EL (cell line): ENCODE data around the gene FAM241A.
"Not testable (repeated sequence)": the region's sequence is repeated elsewhere in the genome, so short reads cannot be mapped to it uniquely, and the experiment has no call there.

Source experiments
- DNase-seq: peaks from one replicate; pipeline ENCODE4 v3.0.0-alpha.2; 2016

Gene FAM241A

GRCh38 chr4:112145326-112145789, at the start of gene FAM241A:
Gene FAM241A (plus strand): TSS chr4:112145454. CDS start chr4:112145581, 127 bp downstream.
- peak; percentile 79 for DNase-seq

GRCh38 chr4:112098841-112099530, 46.3 kb upstream of the FAM241A start:
- DNase-seq, result no peak

- peak; percentile 55 for DNase-seq
Measured at GRCh38 chr4:112099701-112100297, 45.5 kb upstream of the FAM241A start.

DNA sequence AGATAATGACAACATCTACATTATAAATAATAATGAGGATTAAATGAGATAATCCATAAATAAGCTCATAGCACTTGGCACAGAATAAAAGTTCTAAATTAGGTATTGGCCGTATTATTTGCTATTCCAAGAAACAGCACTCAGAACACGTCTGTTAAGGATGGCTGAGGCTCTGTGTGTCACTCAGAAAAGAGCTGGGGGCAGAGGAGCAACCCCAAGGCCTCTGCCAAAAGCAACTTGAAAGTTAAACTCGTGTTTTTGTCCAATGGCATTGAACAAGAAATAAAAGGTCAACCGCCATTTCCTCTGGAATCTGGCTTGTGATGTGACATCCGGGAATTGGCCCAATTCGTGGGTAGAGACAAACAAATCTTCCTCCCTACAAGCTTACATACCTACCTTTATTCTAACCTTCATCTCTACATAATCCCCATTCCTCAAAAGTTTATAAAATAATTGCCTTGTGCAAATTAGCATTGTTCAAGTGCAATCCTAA, 42.3 kb upstream of the FAM241A start:
- no peak for DNase-seq

- DNase-seq, result no peak
Measured at GRCh38 chr4:112105201-112105969, 39.9 kb upstream of the FAM241A start.

DNA sequence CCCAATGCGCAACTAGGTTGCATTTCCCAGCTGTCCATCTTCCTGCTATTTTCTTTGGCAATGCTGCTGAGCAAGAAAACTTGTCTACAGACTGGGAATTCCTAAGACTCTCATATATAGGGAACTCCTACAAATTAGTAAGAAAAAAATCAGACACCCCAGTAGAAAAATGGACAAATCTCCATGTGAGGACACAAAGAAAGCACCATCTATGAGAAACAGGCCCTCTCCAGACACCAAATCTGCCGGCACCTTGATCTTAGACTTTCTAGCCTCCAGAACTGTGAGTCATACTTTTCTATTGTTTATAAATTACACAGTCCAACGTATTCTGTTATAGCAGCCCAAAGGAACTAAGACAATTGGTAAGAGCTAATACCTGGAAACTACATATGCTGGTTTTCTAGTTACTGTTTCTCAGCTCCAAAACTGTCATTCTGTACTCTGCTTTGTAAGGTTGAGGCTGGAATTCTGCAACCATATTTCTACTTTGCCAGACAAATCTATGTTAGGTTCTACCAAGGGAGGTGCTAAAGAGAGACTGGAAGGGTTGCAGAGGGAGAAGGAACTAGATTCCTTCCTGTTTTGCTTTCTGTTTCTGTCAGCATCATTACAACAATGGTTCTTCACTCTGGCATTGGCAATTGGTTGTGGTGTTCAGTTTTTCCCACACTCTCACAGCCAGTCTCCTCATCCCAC, 35.7 kb upstream of the FAM241A start:
- DNase-seq, result peak; percentile 22

DNA sequence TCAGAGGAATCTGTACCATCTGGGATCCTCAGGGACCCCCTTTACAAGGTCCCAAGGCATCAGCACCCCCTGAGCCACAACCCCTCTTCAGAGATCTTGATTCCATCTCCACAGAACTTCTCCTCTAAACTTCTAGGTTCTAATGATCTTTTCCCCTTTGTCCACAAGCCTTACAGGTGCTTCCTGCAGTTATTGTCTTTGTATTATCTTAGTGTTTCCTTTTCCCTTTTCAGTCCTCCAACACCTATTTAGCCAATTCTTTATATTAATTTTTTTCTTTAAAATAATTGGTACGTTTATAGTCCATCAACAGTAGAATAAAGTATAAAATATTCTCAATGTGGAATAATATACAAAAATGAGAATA, 35.2 kb upstream of the FAM241A start:
- no peak for DNase-seq

DNA sequence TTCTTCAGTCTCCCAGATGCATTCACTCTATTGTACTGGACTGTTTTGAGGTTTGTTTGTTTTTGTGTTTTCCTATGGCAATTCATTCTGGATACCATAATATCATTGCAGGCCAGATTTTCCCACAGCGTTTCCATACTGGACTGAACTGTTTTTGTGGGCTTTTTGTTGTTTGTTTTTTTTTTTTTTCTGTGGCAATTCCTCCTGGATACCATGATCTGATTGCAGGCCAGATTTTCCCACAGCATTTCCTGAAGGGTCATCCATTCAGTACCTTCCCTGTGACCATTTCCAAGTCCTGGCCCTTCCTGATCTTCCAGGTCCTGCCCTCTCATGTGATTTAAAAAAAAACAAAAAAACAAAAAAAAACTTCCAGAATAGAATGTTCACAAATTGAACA, 33.9 kb upstream of the FAM241A start:
- DNase-seq, result no peak

GRCh38 chr4:112112095-112112494, 33.2 kb upstream of the FAM241A start:
- DNase-seq, result not testable (repeated sequence)

DNA sequence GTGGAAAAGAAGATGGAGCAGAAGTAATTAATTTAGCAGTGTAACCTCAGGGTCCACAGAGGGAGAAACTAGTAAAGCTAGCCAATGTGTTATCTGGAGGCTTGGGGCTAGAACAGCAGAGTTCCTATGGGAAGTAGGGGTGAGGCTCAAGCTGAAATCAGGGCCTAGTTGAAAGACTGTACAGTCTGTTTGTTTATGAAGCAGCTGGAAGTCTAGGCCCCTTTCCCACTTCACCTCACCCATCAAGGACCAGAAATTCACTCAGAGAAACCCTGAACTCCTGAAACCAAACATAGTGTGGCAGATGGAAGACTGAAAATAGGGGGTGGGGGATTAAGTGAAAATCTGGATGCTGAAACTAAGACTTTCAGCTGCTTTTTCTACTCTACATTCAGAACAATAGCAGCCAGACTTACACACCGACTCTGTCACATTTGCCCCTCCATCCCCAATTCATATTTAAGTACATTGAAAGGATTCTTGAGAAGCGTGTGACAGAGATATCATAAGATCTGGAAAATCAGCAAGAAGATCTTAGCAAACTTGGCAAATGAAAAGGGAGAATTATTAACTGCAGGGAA, 32.6 kb upstream of the FAM241A start:
- DNase-seq, result no peak

GRCh38 chr4:112113864-112114263, 31.4 kb upstream of the FAM241A start:
- no peak for DNase-seq

DNA sequence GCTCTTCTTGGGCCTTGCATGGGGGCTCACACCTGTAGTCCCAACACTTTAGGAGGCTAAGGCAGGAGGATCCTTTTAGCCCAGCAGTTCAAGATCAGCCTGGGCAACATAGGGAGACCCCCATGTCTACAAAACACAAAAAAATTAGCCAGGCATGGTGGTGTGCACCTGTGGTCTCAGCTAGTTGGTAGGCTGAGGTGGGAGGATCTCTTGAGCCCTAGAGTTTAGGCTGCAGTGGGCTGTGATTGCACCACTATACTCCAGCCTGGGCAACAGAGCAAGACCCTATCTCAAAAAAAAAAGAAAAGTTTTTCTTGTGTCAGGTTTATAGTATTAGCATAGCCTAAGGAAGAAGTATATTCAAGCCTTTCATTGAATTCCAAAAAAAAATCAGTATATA, 30.8 kb upstream of the FAM241A start:
- no peak for DNase-seq

GRCh38 chr4:112118742-112119352, 26.4 kb upstream of the FAM241A start:
- no peak for DNase-seq

- DNase-seq, result no peak
Measured at GRCh38 chr4:112119353-112119783, 25.9 kb upstream of the FAM241A start.

DNA sequence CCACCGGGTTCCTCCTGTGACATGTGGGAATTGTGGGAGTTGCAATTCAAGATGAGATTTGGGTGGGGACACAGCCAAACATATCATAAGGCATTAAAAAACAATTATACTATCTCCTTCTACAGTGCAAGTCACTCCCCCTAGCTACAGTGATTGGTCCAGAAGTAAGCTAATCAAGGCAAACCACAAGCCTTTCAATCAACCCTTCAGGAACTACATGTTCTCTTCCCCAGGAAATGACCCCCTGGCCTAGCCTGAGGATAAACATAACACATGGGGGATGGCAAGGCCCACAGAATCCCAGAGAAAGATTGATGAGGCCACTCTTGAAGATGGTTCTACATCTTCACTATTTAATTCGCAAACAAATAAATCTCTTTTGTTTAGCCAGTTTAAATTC, 25.2 kb upstream of the FAM241A start:
- DNase-seq, result no peak

GRCh38 chr4:112125416-112125815, 19.8 kb upstream of the FAM241A start:
- no peak for DNase-seq

DNA sequence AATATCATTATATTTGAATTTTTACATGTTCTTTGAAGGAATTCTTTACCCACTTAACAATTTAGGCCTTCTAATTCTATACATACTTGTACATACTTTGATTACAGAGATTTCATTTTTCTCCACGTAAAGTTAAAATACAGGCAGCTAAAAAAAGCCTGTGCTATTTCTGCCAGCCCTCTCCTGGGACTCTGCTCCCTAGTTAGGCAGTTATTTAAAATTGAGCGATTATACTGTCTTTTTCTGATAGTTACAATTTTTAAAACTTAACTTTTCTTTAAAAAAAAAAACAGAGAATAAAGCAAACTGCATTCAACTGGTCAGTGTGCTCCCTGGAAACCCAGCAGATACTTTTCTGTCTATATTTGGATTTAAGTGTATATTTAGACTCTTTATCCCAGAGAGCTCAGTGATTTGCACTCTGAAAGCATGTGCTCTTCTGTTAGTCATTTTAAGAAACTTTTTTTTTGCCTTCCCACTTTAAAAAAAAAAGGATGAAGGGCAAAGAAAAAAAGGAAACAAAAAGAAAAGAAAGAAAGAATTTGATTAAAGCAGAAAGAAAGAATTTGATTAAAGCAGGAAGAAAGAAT, 18.1 kb upstream of the FAM241A start:
- no peak for DNase-seq

- peak; percentile 69 for DNase-seq
Measured at GRCh38 chr4:112127803-112128202, 17.5 kb upstream of the FAM241A start.

DNA sequence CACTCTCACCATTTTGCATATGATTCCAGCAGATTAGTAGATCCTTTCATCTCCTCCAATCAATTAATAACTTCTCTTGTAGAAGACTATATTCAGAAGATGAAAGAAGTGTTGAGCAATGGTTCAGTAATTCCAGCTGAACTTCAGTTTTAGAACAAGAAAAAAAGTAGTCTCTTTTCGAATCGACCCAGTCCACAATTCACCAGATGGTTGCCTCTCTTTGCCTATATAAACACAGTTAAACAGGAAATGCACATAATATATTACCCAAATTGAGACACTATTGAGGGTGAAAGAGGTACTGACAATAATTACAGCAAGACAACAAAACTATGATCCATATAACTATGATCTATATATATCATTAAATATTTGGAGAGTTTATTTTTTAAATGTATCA, 16.8 kb upstream of the FAM241A start:
- DNase-seq, result no peak

GRCh38 chr4:112130906-112131305, 14.3 kb upstream of the FAM241A start:
- peak; percentile 21 for DNase-seq

DNA sequence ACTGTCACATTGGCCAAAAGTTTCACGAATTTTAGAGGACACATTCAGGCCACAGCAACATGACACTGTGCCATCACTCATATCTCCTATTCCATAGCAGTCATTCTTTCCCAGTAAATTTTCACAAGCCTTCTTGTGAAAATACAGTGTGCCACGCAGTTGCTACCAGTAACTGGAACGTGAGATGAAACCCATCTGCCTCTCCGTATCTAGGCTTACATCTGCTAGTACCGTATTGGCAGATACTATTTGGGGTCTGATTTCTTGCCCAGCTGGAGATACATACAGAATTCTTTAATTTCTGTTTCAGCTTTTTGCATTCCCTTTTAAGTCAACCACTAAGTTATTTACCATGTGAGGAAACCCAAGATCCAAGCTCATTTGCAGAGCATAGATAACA, 8.7 kb upstream of the FAM241A start:
- DNase-seq, result no peak

DNA sequence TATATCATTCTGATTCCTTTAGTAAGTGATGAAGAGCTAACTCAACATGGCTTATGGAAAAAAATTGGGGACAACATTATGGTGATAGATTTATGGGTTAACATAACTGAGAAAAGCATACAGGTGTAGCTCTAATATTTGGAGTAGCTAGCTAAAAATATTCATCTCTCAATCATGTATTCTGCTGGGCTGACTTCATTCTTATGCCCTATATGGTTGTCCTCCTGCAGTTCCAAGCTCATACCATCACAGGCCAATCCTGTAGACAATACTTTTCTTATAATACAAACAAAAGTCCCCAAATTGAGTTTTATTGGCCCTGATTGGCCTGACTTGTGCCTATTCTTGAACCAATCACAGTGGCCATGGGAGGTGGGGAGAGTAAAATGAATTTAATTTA, 6.7 kb upstream of the FAM241A start:
- DNase-seq, result no peak
